ENCODE results near the gene FTO.

The FTO gene

GRCh38 chr16:54093281-54093680 is 389.3 kb downstream of the FTO start:
- H3K27ac ChIP-seq, result no peak overlapping the region
- TF ChIP-seq ZFX (IDR thresholded peaks at IDR 0.05) (no peak), CTCF (conservative IDR thresholded peaks at IDR 0.05) (no peak)

GRCh38 chr16:54094641-54095040 is 390.7 kb downstream of the FTO start:
- H3K27ac ChIP-seq, result no peak overlapping the region
- TF ChIP-seq CTCF (conservative IDR thresholded peaks at IDR 0.05) (no peak), ZFX (IDR thresholded peaks at IDR 0.05) (no peak)

GRCh38 chr16:54096607-54097006 is 392.7 kb downstream of the FTO start:
- no peak overlapping the region for H3K27ac ChIP-seq
- TF ChIP-seq ZFX (IDR thresholded peaks at IDR 0.05) (no peak), CTCF (conservative IDR thresholded peaks at IDR 0.05) (no peak)

GRCh38 chr16:54097774-54098173 is 393.8 kb downstream of the FTO start:
- TF ChIP-seq CTCF (conservative IDR thresholded peaks at IDR 0.05), result no peak
- TF ChIP-seq ZFX (IDR thresholded peaks at IDR 0.05), result no peak
- no peak overlapping the region for H3K27ac ChIP-seq

- TF ChIP-seq CTCF (conservative IDR thresholded peaks at IDR 0.05) (no peak), ZFX (IDR thresholded peaks at IDR 0.05) (no peak)
- H3K27ac ChIP-seq, result no peak overlapping the region
These were observed 394.3 kb downstream of the FTO start for GRCh38 chr16:54098247-54098646.

- no peak overlapping the region for H3K27ac ChIP-seq
- TF ChIP-seq ZFX (IDR thresholded peaks at IDR 0.05) (no peak), CTCF (conservative IDR thresholded peaks at IDR 0.05) (no peak)
These were observed 395.7 kb downstream of the FTO start for GRCh38 chr16:54099627-54100026.

- H3K27ac ChIP-seq, result no peak overlapping the region
- no peak for TF ChIP-seq ZFX (IDR thresholded peaks at IDR 0.05)
- TF ChIP-seq CTCF (conservative IDR thresholded peaks at IDR 0.05), result no peak
These were observed 399.2 kb downstream of the FTO start for GRCh38 chr16:54102888-54103866.
